UCSD-AML1 (cell line): ENCODE measurements around the gene GRID2.

Source experiments
- DNase-seq: peaks from one replicate; lab custom pipeline; 2025; ENCODE audit not compliant: unreplicated experiment; lab: John Stamatoyannopoulos, UW

GRID2 gene

DNA sequence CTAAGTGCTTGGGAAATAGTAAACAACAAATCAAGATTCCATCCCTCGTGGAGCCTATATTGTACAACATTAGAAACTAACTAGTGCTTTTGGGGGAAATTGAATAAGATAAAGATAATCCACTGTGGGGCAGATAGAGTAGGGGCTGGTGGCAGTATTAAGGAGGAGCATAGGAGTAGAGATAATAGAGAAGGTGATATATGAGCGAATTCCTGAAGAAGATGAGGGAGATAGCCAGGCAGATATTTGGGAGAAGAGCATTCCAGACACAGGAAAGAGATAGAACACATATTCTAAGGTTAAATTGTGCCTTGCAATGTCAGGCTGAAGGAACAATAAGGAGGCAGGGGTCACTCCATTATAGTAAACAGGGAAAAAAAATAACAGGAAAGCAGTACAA, 218.2 kb downstream of the GRID2 start:
- no peak for DNase-seq

DNA sequence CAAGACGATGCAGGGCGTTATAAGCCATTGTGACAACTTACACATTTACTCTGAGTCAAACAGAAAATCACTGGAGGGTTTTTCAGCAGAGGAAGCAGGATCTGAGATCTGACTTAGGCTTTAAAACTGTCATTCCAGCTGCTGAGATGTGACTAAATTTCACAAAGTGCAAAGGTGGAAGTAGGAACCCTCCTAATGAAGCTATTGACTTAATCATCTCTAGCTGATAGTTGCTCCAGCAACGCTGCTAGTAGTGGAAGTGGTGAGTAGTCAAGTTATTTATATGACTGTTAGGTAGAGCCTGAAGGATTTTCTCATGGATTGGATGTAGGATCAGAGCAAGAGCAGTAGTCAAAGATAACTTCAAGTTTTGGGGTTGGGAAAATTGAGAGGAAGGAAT, 218.6 kb downstream of the GRID2 start:
- no peak for DNase-seq

DNA sequence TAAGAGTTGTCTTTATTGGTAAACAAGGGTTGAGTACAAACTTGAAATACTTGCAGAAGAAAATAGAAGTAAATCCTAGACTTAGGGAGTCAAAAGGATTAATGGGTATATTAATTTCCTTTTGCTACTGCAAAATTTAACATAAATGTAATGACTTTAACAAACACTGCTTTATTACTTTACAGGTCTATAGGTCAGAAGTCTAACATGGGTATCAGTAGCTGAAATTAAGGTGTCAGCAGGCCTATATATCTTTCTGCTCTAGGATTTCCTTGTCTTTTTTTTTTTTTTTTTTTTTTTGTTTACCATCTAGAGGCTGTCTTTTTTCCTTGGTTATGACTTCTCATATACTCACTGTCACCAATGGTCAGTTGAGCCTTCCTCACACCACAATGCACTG, 220.4 kb downstream of the GRID2 start:
- DNase-seq, result no peak

DNA sequence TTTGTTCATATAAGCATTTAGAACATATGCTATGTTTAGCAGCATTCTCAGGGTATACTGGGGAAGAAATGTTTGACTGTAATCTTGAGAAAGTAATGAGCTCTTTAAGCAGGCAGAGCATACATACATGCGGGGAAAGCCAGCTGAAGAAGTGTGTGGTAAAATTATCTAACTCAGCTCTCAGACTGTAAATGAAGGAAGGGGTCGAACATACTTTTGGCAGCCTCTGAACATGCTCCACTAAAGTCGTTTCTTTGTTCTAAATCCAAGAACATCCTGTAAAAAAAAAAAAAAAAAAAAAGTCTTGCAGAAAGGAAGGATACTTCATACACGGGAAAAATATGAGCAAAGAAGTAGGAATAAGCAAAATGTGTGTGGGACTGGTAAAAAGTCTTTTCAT, 224.8 kb downstream of the GRID2 start:
- no peak for DNase-seq

DNA sequence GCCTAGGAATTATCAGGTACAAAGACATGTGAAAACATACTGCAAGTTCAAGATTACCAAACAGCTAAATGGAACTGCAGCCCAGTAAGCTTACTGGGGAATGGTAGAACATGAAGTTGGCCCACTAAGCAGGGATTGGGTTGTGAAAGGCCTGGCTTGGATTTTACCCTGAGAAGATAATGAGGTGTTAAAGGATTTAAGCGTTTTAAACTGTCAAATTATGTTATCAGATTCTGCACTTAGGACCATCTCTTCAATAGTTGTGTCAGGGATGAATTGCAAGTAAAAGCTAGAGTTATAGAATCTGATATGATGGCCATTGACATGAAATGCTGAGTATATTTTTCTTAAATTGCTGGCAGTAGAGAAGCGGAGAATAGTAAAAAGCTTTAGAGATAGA, 225.7 kb downstream of the GRID2 start:
- no peak for DNase-seq

DNA sequence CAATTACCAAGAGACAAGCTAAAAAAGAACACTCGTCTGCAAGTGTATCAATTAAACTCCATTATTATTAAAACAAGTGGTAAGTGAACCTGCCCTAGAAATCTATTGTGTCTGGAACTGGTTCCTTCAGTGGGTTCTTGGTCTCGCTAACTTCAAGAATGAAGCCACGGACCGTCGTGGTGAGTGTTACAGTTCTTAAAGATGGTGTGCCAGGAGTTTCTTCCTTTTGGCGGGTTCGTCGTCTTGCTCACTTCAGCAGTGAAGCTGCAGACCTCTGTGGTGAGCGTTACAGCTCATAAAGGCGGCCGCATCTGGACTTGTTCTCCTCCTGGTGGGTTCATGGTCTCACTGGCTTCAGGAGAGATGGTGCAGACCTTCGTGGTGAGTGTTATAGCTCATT, 231.8 kb downstream of the GRID2 start:
- no peak for DNase-seq

DNA sequence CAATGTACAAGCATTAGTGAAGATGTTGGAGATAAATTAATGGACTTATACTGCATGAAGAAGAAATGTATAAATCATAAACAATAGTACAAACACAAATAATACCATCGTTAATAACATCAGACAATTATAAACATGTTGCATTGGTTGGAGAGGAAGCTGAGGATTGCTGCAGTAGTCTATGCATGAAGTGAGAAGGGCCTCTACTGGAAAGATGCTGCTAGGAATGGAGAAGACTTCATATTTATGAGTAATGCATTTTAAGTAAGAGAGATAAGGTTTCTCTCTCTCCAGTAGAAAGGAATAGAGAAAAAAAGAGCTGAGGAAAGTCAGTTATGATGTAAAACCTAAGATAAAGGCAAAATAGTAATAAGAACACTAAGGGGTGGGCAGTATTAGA, 247.8 kb downstream of the GRID2 start:
- no peak for DNase-seq

DNA sequence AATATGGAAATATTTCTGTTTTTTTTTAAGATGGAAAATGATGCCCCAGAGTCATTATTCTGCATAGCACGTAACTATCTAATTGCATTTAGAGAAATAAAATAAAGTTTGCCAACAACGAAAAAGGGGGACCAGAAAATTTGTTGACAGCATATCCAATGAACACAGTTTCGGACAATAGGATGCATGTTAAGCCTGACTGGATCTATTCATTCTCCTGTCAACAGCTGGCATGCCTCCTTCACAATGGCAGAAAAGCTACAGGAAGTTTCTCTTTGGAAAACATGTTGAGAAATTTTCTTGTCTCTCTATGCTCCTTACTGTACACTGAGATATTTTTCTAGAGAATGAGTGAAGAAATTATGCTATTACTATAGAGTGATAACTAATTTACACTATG, 262.5 kb downstream of the GRID2 start:
- DNase-seq, result no peak

DNA sequence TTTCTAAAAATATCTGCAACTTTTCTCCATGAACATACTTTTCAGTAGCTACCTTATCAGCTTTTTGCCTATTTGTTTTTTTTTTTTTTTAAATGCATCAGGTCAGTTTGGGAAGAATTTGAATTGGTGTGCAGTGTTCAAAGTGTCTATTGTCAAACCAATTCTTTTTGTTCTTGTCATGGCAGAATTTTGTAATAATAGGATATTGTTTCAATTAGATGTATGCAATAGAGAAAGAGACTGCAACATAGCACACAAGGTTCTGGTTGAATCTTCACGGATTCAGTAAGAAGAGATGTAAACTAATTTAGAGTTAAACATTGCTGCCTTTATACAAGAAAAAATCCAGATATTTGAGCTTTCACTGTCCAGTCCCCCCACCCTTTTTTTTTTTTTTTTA, 277.1 kb downstream of the GRID2 start:
- no peak for DNase-seq

DNA sequence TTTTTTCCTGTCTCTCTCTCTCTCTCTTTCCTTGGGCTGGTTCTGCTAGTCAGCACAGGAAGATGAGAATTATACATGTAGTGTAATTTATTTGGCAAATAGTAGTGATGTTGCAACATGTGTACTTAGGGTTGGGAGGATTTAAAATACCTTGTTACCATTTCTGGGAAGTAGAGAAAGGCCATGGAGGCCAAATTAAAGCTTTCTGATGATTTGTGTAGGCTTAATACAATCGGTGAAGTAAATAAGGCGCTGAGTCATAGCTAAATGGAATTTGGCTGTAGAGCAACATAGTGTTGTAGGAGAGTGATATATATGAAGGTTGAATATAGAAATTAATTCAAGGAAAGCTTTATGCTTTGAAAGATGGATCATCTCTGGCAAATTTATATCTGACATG, 295.3 kb downstream of the GRID2 start:
- DNase-seq, result no peak

DNA sequence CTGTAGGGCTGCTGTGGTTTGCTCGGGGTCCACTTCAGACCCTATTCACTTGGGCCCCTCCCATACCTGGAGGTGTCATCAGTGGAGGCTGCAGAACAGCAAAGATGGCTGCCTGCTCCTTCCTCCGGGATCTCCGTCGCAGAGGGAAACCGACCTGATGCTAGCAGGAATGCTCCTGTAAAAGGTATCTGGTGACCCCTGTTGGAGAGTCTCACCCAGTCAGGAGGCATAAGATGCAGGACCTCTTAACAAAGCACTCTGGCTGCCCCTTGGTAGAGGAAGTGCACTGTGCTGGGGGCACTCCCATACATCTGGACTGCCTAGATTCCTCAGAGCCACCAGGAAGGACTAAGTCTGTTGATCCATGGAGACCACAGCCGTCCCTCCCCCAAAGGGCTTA, 296.9 kb downstream of the GRID2 start:
- peak; percentile 6 for DNase-seq

DNA sequence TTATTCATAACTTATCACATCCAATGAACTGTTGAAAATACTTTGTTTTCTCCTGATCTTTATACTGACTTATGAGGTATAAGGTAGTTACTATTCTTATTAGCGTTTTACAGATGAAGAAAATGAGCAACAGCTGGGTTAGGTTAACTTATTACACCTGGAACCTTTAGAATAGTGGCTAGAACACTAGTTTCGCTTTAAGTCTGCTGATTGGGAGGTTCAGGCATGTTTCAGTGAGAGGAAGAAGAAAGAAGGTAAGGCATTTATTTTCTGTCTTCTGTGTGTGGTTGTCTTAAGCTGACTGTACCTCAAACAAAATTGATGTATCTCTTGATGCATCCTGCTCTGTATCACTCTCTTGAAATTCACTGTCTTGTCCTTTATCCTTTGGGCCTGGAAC, 302.5 kb downstream of the GRID2 start:
- DNase-seq, result no peak

DNA sequence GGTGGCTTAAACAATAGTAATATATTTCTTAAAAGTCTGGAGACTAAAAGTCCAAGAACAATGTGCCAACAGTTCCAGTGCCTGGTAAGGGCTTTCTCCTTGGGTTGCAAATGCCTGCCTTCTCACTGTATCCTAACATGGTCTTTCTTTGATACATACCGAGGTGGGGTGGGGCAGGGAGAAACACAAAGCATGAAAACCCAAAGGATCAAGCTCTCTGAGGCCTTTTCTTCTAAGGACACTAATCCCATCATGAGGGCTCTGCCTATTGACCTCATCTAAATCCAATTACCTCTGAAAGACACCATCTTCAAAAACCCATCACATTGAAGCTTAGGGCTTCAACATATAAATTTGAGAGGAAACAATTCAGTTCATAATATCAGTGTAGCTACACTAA, 311.3 kb downstream of the GRID2 start:
- no peak for DNase-seq

DNA sequence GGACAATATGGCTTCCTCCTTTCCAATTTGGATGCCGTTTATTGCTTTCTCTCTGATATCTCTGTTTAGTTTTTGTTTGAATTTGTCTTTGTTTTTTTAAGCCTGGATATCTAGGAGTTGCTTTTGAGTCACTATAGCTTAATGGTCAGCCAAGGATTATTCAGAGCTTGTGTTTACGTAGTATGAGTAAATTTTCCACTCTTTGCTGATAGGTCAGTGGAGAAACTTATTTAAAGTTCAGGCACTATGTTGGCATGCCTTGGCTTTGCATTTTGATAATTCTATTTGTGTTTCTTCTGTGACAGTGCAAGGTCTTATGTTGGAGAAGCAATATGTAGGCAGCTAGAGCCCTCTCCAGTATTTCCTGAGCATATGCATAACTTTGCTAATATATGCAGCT, 315.2 kb downstream of the GRID2 start:
- no peak for DNase-seq

DNA sequence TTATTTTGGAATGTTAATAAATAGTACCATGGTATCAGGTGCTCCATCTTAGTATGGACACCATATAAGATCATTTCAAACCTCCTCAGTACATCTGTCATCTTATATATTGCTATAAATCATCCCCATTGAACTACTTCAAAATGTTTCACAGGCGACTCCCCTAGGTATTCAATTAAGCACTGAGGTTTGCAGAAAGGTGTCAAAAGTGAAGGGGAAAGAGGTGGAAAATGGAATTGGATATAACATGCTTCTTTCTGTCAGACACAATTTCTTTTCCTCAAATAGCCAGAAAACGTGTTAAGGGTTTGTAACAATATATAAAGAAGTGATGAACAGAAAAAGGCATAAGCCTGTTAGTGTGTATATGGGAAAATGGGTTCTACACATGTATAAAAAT, 325.5 kb downstream of the GRID2 start:
- no peak for DNase-seq

DNA sequence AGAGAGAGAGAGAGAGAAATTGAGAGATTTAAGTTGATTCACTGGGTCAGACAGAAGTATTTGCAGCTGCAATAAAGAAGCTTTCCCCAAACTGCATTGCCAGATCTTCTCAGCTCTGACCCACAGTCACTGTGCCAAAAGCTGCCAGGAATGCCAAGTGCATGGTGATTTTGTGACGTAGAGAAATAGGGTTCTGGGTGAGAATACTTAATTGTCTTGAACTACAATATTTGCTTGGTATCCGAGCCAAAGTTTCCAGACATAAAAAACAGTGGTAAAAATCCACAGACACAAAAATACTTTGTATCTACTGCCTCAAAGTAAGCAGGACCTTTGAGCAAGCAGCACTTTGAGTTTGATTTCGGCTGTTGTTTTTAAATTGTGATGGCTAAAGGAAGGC, 331.1 kb downstream of the GRID2 start:
- DNase-seq, result no peak

DNA sequence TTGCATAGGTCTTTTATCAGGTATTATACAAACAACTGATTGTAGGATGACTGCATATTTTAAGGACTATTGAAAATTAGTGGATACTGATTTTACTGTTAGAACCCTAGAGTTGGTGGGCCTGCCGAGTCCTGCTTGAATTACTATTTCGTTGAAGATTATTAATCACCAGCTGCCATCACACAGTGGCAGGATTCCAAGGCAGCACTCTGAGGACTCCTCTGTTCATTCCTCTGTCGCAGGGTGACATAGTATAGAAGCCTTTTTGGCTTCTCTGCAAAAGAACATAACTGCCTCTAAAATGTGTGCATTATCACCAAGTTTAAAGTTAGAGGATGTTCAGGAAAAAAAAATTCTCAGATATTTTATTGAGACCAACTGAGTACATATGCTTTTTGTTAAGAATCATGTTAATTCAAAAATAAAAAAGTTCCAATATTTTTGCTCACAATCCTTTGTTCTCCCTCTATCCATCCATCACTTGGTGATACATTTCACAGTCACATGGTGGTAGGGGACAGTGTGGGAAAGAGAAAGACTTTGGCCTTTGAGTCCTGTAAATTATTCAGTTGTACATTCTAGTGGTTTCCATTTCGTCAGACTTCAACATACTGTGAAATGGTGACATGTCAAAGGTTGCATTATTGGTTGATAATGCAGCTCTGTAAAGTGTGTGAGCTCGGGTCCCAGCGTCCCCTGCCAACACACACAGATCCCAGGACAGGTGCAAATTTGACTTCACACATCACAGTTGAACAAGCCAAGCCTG, 332.5 kb downstream of the GRID2 start:
- no peak for DNase-seq

DNA sequence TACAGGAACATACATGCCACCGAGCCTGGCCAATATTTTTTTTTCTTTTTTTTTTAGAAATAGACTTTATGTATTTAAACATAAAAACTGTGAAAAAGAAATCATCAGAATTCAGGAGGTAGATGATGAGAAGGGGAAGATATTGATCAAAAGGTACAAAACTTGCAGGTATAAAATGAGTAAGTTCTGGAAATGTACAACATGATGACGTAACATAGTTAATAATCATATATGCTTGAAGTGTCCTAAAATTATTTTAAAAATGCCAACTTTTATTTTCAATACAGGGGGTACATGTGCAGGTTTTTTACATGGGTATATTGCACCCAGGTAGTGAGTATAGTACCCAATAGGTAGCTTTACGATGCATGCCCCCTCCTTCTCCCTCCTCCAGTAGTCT, 337.6 kb downstream of the GRID2 start:
- no peak for DNase-seq

DNA sequence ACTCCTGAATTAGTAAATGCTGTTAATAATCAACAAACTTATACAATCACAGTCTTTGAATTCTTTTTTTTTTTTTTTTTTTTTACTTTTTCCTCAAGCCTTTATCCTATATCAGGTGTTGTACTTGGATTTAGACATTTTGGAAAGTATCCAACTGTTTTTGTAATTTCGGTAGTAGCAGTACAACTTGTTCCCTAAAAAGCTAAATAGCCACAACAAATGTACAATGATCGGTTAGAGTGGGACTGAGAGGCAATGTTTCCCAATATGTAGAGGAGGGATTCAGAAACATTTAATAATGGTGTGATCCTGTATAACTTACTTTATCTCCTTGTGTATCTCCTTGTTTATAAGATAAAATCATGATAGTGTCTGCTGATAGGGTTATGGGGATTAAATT, 343.1 kb downstream of the GRID2 start:
- DNase-seq, result no peak

DNA sequence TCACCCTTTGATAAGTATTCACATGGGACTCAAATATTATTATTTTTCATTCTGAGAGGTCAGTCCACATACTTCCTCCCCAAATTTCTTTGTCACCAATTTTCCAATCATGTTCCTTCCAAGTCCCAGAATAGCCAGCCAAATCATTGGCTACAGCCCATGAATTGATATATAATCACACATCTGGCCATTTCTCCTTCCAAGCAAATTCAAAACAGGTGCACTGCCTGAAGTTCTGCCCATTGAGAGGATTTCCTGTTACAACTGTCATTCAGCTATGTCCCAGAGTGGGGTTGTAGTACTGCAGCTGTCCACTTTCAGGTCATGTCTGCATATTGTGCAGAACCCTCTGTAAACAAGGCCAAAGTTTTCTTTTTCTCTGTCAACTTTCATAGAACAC, 347.8 kb downstream of the GRID2 start:
- DNase-seq, result no peak

DNA sequence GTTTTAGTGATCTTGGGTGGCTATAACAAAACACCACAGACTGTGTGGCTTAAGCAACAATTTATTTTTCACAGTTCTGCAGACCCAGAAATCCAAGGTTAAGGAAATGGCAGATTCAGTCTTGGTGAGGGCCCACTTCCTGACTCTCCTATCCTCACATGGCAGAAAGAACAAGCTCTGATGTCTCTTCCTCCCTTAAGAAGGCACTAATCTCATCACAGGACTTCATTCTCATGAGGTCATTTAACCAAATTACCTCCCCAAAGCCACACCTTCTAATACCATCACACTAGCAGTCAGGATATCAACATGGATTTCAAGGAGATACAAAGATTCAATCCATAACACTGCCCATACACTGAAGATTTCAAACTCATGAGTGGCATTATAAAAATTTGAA, 350.3 kb downstream of the GRID2 start:
- no peak for DNase-seq

DNA sequence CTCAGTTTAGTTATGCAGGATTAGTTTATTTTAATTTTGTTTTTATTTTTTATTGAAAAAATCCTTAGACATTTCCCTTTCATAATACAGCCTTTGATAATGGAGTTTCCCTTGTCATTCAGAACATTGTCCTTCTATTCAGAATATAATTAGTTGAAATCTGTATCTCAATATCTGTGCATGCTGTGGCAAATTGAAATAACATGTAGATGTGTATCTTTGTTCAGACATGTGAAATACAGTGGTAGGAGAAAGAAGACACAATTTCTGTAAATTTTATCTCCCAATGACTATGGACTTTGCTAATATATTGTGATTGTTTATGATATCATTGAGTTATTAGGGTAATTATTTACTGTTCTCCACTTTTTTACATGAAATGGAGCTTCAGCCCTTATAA, 353.9 kb downstream of the GRID2 start:
- no peak for DNase-seq

DNA sequence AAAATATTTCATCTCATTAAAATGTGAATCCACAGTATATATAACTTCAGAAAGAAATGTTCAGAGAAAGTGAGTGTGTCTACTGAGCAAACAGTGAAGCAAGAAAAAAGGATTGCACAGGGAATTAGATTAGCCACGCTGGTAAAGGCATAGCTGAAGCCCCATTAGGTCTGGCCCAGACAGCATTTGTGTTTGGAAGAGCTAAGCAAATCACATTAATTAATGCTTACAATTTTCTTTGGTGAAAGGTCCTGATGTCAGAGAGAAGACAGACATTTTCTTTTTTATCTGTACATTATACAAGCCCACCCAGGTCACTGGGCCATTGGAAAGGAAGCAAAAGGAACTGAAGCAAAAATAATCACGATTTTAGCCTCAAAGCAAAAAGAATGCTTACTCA, 354.6 kb downstream of the GRID2 start:
- no peak for DNase-seq

DNA sequence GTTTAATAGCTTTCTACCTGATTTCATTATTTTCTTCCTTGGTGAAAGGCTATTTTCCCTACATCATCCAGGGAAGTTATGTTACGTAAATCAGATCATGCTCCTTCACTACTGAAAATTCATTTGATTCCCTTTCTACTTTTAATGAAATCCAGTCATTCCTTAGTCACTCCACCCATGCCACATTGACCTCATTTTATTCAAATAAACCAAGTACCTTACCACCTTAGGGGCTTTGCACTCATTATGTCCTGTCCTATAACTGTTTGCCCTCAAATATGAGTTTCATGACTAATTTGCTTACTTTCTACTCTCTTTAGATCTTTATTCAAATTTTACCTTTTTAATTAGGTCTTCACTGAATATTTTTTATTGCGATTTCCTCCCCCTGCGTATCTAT, 374.0 kb downstream of the GRID2 start:
- DNase-seq, result no peak
